Activated naive CD4-positive, alpha-beta T cell (primary cell): Measurements from ENCODE around the gene TMEM63C.

ENCODE experiments used
- DNase-seq, 4 experiments: peaks; one replicate each; lab custom pipeline; 2025; lab: John Stamatoyannopoulos, UW

TMEM63C gene

DNA sequence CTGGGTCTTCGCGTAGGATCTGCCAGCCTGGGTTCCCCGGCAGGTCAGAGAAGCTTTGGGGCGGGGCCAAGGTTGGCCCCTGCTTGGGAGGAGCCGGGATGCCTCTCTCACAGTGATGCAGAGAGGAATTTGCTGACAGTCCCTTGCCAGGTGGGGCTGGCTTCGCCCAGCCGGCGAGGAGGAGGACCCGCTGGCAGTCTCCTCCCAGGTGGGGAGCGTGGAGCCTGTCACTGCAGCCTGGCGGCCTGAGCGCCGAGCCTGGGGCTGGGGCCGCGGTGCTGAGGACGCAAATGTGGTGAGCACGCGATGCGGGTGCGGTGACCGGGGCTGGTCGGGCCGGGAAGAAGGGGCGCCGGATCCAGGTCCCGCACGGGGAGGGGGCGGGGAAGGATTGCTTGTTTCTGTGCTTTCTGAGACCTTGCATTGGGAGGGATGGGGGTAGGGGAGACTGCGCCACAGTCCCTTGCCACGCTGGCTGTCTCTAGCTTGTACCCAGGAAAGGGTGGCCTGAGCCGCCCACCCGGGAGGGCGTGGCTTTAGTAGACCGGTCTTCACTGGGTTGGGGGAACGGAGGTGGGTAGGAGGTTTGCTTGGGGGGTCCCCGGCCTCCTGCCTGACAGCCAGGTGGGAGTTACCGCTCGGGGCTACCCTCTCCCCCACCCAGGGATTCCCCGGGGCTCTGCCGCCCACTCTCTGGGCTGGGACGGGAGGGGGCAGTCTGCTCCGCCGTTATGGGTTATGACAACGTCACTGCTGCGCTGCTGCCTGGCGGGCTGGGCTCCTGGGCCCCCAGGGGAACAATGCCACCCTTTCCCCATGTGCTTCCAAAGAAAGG, at the start of gene TMEM63C:
Gene TMEM63C (plus strand): TSS at position 196 of the 835 bp plus-strand sequence. CDS start 37,016 bp downstream, outside the sequence.
- peak in 2 of 4 experiments; percentile 15 to 28 for DNase-seq

DNA sequence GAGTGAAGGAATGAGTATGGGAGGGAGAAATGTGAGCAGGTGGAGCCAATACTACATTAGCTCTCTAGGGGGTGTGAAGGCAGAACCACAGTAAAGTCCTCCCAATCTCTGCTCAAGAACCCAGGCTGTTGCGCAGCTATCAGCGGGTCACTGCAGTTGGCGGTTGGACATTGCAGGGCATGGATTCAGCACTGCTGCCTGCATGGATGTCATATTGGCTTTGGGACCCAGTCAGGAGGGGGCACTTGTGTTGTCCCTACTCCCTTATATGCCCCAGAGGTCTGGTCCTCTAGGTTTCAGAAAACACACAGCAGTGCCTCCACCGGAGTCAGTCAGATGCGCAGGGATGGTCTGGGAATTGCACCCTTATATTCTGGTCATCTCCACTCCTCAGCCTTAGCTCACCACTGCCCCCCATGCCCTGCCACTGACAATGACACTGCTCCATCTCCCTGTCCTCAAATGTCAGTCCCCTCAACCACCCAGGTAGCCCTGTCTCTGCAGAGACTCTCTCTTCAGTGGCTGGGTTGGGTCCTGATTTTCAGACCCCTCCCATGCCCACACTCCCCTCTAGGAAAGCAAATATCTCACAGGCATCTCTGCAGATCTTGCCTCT, 49.6 kb upstream of the TMEM63C start:
- no peak for DNase-seq

GRCh38 chr14:77133720-77134338, 47.8 kb upstream of the TMEM63C start:
- peak in 2 of 4 experiments; percentile 10 to 30 for DNase-seq

- no peak for DNase-seq
These were observed 42.6 kb upstream of the TMEM63C start for GRCh38 chr14:77139022-77139421.

DNA sequence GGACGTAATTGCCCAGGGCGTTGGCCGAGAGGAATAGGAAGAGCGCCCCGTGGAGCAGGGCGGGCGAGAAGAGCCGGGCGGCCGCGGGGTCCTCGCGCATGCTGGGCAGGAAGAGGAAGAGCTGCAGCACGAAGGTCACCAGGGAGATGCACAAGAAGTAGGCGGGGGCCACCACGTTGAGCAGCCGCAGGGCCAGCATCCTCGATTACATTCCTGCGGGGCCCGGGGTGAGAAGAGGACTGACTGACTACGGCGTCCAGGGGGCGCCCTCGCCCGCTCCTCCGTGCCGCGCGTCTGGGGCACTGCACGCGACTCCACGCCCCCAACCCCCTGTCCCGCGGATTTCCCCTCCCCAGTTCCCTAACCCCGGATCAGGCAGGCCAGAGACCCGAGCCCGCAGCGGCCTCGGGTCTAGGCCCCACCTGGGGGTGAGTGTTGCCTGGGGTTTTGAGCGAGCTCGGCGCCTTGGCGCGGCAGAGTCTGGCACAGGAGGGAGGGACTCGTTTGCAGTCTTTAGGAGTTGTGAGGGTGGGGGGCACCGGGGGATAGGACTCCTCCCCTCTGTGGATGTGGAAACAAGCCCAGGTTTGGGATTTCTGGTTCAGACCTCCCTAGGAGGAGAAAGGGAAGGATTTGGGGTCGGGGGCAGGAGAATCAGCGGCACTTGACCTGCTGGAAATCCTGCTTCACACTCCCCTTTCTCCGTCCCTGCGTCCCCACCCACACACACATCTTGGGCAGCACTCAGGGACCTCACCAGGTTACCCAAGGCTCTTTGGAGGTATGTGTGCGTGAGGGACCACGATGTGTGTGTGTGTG, 41.8 kb upstream of the TMEM63C start:
- DNase-seq, result peak in 2 of 4 experiments; percentile 8 to 23

DNA sequence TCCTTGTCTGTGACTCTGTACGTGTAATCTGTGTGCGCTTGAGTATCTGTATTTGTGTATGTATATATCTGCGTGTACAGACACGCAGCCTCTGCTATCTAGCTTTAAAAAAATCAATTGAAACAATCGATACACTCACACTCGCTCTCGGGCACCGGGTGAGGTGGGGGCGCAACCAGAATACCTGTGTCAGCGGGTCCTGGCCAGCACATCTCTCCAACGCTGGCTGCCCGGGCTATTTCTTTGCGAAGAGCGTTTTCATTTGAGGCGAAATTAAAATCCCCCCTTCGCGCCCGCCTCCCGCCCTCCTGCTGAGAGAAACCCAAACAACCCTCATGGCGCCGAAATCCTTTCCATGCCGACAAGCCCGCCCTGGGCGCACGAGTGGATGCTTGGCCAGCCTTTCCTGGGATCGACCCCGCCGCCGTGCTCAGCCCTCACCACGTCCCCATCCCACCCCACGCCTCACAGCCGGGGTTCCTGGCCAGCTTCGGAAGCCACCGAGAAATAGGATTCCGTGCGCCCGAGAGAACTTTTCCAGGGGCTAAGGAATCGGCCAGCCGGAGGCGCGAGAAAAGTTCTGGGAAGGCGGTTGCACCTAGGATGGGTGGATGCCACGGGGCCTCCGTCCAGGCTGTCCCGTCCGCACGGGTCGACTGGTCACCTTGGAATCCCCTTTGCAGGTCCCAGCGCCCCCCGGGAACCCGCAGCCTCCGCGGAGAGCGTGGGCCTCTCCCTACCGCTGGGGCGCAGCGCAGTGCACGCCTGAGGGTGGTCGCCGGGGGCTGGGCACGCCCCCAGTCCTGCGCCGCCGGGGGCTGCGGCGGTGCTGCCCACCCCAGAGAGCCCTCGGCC, 41.0 kb upstream of the TMEM63C start:
- DNase-seq, result no peak

DNA sequence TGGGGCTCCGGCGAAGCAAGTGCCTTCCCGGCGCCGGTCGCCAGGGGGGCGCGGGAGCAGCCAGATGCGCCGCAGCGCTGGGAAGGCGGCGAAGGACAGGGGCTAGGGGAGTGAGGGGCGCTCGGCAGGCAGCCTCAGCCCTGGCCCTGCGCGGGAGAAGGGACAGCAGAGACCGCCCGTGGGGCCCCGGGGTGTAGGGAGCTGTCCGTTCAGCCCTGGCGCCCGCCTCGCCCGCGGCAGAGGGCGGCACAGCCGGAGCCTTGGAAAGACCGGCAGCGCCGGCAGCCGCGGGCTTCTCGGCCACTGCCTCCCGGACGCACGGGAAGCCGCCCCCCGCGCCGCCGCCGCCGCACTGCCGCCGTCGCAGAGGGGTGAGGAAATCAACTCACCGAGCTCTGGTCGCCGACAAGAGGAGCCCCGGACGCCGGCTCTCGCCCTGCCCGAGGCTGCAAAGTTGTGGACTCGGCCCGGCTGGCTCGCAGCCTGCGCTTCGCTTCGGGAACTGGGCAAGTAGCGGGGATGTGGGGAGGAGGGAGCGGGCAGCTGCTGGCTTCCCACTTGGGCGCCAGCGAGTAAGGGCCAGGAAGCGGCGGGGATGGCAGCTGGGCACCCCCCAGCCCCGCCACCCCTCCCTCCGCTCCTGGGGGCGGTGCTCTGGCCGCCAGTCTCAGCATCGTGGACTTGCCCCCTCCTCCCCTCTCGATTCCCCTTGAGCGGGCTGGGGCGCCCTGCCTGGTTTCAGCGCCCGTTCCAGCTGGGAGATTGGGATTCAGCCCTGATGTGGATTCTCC, 40.2 kb upstream of the TMEM63C start, which contains the start of gene ZDHHC22:
Gene ZDHHC22 (minus strand): TSS at position 578 of the 791 bp plus-strand sequence. CDS start 2,053 bp downstream, outside the sequence.
- DNase-seq, result no peak

DNA sequence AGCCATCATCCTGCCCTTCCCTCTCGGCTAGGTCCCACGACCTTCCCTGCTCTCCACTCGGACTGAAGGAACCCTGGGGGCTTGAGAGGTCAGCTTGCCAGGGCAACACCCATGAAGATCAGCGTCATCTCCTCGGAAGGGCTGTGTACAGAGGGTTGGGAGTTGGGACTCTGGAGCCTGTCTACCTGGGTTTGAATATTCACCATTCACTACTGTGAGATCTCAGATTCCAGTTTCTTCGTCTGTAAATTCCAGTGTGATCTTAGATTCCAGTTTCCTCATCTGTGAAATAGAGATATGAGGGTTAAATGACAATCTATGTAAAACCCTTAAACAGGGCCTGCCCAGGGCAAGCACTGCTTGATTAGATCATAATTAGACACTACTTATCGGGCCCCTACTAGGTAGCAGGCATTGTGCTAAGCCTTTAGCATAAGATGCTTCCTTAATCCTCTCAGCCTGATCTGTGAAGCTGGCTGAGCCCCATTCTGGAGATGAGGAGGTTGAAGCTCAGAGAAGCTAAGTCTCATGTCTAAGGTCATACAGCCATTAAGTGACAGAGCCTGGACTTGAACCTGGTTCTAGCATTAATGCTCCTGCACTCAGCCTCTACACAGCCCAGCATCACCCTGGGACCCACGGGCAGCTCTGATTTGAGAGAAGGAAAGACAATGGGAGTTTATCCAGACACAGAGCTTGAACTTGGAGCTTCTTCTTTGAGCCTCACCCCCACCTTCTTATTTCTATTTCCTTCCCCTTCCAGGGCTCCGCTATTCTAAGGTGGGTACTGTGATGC, 39.4 kb upstream of the TMEM63C start:
- DNase-seq, result no peak

GRCh38 chr14:77143071-77143470, 38.5 kb upstream of the TMEM63C start:
- no peak for DNase-seq

DNA sequence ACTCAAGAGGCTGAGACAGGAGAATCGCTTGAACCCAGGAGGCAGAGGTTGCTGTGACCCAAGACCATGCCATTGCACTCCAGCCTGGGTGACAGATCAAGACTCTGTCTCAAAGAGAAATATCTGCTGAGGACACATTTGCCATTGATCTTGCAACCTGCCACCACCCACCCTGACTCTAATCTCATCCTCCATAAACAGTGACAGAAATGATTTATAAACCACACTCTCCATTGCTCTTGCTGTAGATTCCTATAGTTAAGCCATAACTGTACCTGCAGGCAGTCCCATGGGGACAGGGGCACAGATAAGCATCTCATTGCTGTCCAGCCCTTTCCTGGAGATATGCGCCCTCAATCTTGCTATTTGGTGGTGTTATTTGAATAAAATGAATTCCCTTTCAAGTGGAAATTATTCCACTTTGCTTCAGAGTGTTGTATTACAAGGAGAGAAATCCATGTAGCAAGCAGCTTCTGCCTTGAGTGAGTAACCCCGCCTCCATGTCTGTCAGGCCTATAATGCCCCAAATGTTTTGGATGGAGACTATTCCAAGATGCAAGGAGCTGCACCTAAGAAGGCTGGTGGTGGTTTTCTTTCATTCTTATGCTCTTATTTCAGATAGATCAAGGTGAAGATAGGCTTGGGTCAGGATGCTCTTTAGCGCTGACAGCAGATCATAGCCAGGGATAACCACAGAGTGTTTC, 37.0 kb upstream of the TMEM63C start:
- no peak for DNase-seq

DNA sequence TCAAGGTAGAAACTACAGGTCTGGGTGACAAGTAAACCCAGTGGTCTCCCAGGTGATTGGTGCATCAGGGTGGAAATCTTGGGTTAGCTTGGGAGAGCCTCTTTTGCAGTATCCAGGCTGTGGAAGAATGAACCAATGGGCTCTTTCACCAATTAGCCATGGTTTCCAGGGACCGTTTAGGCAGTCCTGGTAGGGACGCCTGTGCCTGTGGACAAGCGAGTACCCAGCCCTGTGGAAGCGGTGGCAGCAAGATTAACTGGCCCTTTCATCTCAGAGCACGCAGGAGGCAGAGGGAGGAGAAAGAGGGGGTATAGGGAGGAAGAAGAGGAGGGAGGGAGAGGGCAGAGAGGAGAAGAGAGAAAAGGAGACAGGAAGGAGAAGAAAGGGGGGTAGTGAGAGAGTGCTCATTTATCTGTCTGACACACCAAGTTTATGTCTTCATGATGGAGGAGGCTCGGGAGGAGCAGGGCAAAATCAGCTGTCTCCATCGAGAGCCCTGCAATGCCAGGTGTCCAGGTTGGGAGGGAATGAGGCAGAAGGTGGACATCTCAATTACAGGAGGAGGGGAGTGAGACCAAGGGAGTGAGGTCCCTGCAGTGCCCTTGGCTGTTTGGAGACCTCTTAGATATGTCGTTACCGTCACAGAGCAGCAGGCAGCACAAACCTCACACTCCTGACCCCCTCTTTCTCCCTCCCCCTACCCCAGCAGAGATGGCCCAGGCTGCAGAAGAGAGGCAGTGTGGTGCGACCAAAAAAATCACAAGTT, 35.4 kb upstream of the TMEM63C start:
- DNase-seq, result no peak

DNA sequence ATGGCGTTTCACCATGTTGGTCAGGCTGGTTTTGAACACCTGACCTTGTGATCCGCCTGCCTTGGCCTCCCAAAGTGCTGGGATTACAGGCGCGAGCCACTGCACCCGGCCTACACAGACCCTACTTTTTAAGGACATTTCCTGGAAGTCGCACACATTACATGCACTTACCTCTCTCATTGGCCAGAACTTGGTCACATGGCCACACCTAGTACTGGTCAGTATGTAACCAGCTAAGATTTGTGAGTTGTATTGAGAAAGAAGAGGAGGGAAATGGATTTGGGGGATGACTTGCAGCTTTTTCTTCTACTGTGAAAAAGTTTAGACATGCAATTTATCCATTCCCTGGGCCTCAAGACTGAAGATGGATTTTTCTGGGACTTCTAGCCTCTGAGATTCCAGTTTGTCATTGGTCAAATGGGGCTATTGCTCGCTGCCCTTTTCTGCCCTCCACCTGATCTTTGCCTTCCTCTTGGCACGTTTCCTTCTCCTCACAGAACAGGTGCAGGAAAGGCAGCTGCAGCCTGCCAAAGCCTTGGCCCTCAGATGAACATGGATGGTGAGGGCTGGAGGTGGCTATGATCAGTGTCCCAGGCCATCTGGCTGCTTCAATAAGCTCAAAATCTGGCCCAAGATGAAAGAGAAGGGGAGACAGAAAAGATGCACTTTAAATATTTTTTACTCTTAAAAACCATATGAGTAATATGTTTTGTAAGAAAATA, 32.9 kb upstream of the TMEM63C start:
- no peak for DNase-seq

DNA sequence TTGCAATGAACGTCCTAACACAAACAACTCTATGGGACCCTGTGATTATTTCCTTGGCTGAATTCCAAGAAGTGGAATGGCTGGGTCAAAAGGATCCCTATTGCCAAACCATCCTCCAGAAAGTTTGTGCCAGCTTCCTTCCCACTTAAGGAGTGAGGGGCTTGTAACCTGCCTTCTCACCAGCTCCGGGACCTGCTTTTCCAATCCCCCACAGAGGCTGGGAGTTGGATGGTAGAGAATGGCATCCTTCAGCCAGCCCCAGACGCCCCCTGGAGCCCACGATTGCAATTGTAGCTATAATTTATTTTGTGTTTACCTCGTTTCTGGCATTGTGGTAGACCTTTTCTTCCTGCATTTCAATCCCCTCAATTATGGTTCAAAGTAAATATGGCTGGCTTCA, 30.4 kb upstream of the TMEM63C start:
- no peak for DNase-seq

GRCh38 chr14:77151918-77152588, 29.5 kb upstream of the TMEM63C start:
- DNase-seq, result no peak

DNA sequence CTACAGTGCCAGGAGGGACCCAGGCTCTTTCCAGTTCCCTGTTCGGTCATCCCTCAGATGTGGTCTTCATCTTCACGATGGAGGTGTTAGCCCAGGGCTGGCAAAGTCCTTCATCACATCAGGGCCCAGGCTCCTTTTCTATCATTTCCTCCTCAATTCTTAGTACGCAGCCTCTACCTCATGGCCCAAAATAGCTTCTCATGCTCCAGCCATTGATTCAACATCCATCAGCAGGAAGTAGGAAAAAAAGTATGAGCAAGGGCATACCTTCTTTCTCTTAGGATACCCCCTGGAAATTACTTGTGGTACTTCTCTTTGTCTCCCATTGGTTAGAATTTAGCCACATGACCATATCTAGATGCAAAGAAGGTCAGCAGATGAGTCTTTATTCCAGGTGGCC, 27.8 kb upstream of the TMEM63C start:
- no peak for DNase-seq

DNA sequence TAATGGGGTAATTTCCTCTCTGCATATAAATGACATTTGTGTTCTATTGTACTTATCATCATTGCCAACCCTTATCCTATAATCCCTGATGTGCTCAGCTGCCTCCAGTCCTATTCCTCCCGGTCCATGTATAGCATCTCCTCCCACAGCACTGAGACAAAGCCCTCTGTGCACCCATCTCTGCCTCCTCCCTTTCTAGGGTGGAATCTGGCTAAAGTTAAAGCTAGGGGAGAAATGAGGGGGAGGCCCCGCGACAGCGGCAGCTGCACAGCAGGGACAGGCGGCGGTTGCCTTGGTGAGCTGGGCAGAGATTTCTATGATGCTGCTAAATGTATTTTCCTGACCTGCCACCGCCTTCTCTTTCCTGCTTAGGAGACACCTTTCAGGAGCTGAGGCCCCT, 27.2 kb upstream of the TMEM63C start:
- DNase-seq, result no peak

DNA sequence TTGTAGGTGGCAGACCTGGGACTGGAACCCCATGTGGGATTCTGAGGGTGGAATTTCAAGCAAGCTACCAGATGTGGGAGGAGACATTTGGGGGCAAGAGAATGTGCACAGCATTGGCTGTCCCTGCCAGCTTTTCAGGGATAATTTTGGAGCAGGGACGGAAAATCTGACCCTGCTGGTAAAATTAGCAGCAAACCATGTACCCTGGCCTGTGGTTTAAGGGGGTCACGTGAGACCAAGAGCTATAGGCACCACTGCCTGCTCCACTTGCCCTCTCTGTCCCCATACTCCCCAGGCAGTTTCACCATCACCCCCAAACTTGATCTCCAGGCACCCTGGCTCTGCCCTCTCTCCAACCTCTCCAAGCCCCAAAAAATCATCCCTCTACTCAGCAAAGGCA, 26.5 kb upstream of the TMEM63C start:
- DNase-seq, result no peak
